K562 (cell line): Measurements from ENCODE around the gene HNRNPK.

ENCODE experiments used
- CBX5 ChIP-seq: IDR thresholded peaks from 2 replicates; pipeline ENCODE4 v1.6.1; 2014; ENCODE audit warnings: low read depth, borderline replicate concordance
- POU5F1 ChIP-seq: fragments of 150-350 bp; IDR thresholded peaks from 2 replicates; pipeline ENCODE4 v1.6.1; 2014; ENCODE audit warnings: borderline replicate concordance, low read length, low read depth, mild to moderate bottlenecking; ENCODE audit not compliant: partially characterized antibody
- RBFOX2 ChIP-seq: fragments of 200-400 bp; formaldehyde crosslinking; IDR thresholded peaks from 2 replicates; pipeline ENCODE4 v1.6.1; 2017; ENCODE audit warnings: low read depth, mild to moderate bottlenecking, low read length, moderate library complexity
- RFX5 ChIP-seq: IDR thresholded peaks from 2 replicates; pipeline ENCODE4 v1.6.1; 2011; ENCODE audit warnings: low read depth, mild to moderate bottlenecking, improper control_type of control experiment, low read length
- SAFB ChIP-seq: fragments of 200-400 bp; formaldehyde crosslinking; IDR thresholded peaks from 2 replicates; pipeline ENCODE4 v1.6.1; 2017; ENCODE audit warnings: low read depth, low read length, borderline replicate concordance
- SFPQ ChIP-seq: fragments of 200-400 bp; formaldehyde crosslinking; IDR thresholded peaks from 2 replicates; pipeline ENCODE4 v1.6.1; 2017; ENCODE audit warnings: mild to moderate bottlenecking, low read depth, low read length, moderate library complexity
- SPI1 ChIP-seq: IDR thresholded peaks from 2 replicates; pipeline ENCODE4 v1.6.1; 2011; ENCODE audit warnings: low read depth, low read length, control low read depth, borderline replicate concordance
- TF ChIP-seq, protein P1 (sequence below), 3 experiments: IDR thresholded peaks in 2 of 3; conservative IDR thresholded peaks in 1 of 3; 2 replicates each; pipeline ENCODE4 v1.5.1; 2011 to 2012; ENCODE audit warnings: low read length in 3 of 3, mild to moderate bottlenecking in 3 of 3, control low read depth in 2 of 3, improper control_type of control experiment in 1 of 3, inconsistent platforms in 1 of 3, low read depth in 1 of 3, mixed read lengths in 1 of 3, moderate library complexity in 1 of 3; ENCODE audit not compliant: insufficient read depth in 2 of 3

- TF ChIP-seq SAFB (no peak), RFX5 (no peak), CBX5 (no peak), SPI1 (no peak), RBFOX2 (no peak), POU5F1 (no peak), SFPQ (no peak)
- TF ChIP-seq, protein P1, sequence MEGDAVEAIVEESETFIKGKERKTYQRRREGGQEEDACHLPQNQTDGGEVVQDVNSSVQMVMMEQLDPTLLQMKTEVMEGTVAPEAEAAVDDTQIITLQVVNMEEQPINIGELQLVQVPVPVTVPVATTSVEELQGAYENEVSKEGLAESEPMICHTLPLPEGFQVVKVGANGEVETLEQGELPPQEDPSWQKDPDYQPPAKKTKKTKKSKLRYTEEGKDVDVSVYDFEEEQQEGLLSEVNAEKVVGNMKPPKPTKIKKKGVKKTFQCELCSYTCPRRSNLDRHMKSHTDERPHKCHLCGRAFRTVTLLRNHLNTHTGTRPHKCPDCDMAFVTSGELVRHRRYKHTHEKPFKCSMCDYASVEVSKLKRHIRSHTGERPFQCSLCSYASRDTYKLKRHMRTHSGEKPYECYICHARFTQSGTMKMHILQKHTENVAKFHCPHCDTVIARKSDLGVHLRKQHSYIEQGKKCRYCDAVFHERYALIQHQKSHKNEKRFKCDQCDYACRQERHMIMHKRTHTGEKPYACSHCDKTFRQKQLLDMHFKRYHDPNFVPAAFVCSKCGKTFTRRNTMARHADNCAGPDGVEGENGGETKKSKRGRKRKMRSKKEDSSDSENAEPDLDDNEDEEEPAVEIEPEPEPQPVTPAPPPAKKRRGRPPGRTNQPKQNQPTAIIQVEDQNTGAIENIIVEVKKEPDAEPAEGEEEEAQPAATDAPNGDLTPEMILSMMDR (IDR thresholded peaks at IDR 0.05 in 2 of 3, conservative IDR thresholded peaks at IDR 0.05 in 1 of 3; ENCODE audit: insufficient read depth in 2 of 3, low read depth in 1 of 3, low read length in 3 of 3): peak in 2 of 3 experiments; percentile 19 to 24; a peak in 2 of 6 replicates
Observed at GRCh38 chr9:83992407-83992806, 12.4 kb upstream of the HNRNPK start.
